Measurements from ENCODE around the gene SYS1.

The SYS1 gene

GRCh38 chr20:45412653-45413052, 49.7 kb downstream of the SYS1 start:
- no peak for DNase-seq (ENCODE audit: low read depth in 1 of 2, low spot score in 1 of 2)
- H3K27me3 ChIP-seq (ENCODE audit: insufficient read depth, poor library complexity, severe bottlenecking), result no peaks in the 10 kb centered on the region
- H3K27ac ChIP-seq (replicated peaks), result no peak overlapping the region
- TF ChIP-seq SPI1 (IDR thresholded peaks at IDR 0.05; ENCODE audit: borderline replicate concordance, low read depth), result no peak
- TF ChIP-seq REST (IDR thresholded peaks at IDR 0.05; ENCODE audit: insufficient replicate concordance, low read depth), result no peak
- no peak for TF ChIP-seq GABPA (IDR thresholded peaks at IDR 0.05; ENCODE audit: low read depth)
- TF ChIP-seq POLR2AphosphoS5 (IDR thresholded peaks at IDR 0.05; ENCODE audit: low read depth), result no peak
- TF ChIP-seq CTCF (IDR thresholded peaks at IDR 0.05; ENCODE audit: insufficient read depth, low read length), result no peak
- H3K4me3 ChIP-seq (replicated peaks; ENCODE audit: insufficient read depth, low read length), result no peak overlapping the region

GRCh38 chr20:45413479-45413878, 50.5 kb downstream of the SYS1 start:
- DNase-seq (ENCODE audit: low read depth in 1 of 2, low spot score in 1 of 2), result no peak
- no peak for TF ChIP-seq GABPA (IDR thresholded peaks at IDR 0.05; ENCODE audit: low read depth)
- TF ChIP-seq CTCF (IDR thresholded peaks at IDR 0.05; ENCODE audit: insufficient read depth, low read length), result no peak
- TF ChIP-seq POLR2AphosphoS5 (IDR thresholded peaks at IDR 0.05; ENCODE audit: low read depth), result no peak
- TF ChIP-seq REST (IDR thresholded peaks at IDR 0.05; ENCODE audit: insufficient replicate concordance, low read depth), result no peak
- no peak for TF ChIP-seq SPI1 (IDR thresholded peaks at IDR 0.05; ENCODE audit: borderline replicate concordance, low read depth)
- H3K4me3 ChIP-seq (replicated peaks; ENCODE audit: insufficient read depth, low read length), result no peak overlapping the region
- no peaks in the 10 kb centered on the region for H3K27me3 ChIP-seq (ENCODE audit: insufficient read depth, poor library complexity, severe bottlenecking)
- no peak overlapping the region for H3K27ac ChIP-seq (replicated peaks)

- Histone ChIP-seq H3K27ac (replicated peaks) (peak within 1 kb of the TSS; percentile 88), H3K4me3 (replicated peaks; ENCODE audit: insufficient read depth, low read length) (peak within 1 kb of the TSS; percentile 95), H3K27me3 (ENCODE audit: insufficient read depth, poor library complexity, severe bottlenecking) (no peaks in the 10 kb centered on the region)
- TF ChIP-seq SPI1 (IDR thresholded peaks at IDR 0.05; ENCODE audit: borderline replicate concordance, low read depth), result peak; percentile 66; the same call in 1 of the 2 replicates
- peak; percentile 84 for TF ChIP-seq GABPA (IDR thresholded peaks at IDR 0.05; ENCODE audit: low read depth)
- TF ChIP-seq CTCF (IDR thresholded peaks at IDR 0.05; ENCODE audit: insufficient read depth, low read length), result no peak
- TF ChIP-seq REST (IDR thresholded peaks at IDR 0.05; ENCODE audit: insufficient replicate concordance, low read depth), result peak; percentile 33
- peak; percentile 95 for TF ChIP-seq POLR2AphosphoS5 (IDR thresholded peaks at IDR 0.05; ENCODE audit: low read depth)
- DNase-seq (ENCODE audit: low read depth in 1 of 2, low spot score in 1 of 2), result peak; percentile 65 to 91
Measured at GRCh38 chr20:45415822-45416637, 53.1 kb downstream of the SYS1 start, which contains the start of gene PIGT. Gene PIGT, plus strand, starts transcription at chr20:45416141. Its CDS starts 16 bp downstream, at chr20:45416157.
